HEK293 (cell line): ENCODE data around the gene FSD1.

ENCODE experiments used
- CTCF ChIP-seq: fragments of 450-650 bp; formaldehyde crosslinking; IDR thresholded peaks from 2 replicates; pipeline ENCODE4 v1.5.1; 2016; ENCODE audit warnings: missing biosample characterization, missing genetic modification characterization
- ELK4 ChIP-seq: IDR thresholded peaks from 2 replicates; pipeline ENCODE4 v1.6.1; 2011; ENCODE audit warnings: mild to moderate bottlenecking, low read depth, low read length, borderline replicate concordance
- HOXA7 ChIP-seq: sonication (generic); formaldehyde crosslinking; IDR thresholded peaks from 2 replicates; pipeline ENCODE4 v1.8.1; 2022; ENCODE audit warnings: missing genetic modification reagents, borderline replicate concordance
- PRDM1 ChIP-seq: fragments of 450-650 bp; formaldehyde crosslinking; IDR thresholded peaks from 2 replicates; pipeline ENCODE4; 2016; ENCODE audit warnings: missing biosample characterization, missing genetic modification characterization
- SCRT1 ChIP-seq: fragments of 450-650 bp; formaldehyde crosslinking; IDR thresholded peaks from 2 replicates; pipeline ENCODE4 v1.5.1; 2016; ENCODE audit warnings: missing biosample characterization, missing genetic modification characterization, borderline replicate concordance
- YY1 ChIP-seq: fragments of 450-650 bp; formaldehyde crosslinking; IDR thresholded peaks from 2 replicates; pipeline ENCODE4 v1.5.1; 2018; ENCODE audit warnings: missing biosample characterization, missing genetic modification characterization
- ZNF391 ChIP-seq: fragments of 450-650 bp; formaldehyde crosslinking; IDR thresholded peaks from 2 replicates; pipeline ENCODE4 v1.5.1; 2016; ENCODE audit warnings: low read depth, missing biosample characterization, missing genetic modification characterization, borderline replicate concordance
- ZNF530 ChIP-seq: fragments of 450-650 bp; formaldehyde crosslinking; IDR thresholded peaks from 2 replicates; pipeline ENCODE4 v1.5.1; 2016; ENCODE audit warnings: low read depth, missing biosample characterization, missing genetic modification characterization
- ZNF639 ChIP-seq: fragments of 450-650 bp; formaldehyde crosslinking; IDR thresholded peaks from 2 replicates; pipeline ENCODE4 v1.5.1; 2016; ENCODE audit warnings: missing biosample characterization, missing genetic modification characterization
- ZNF791 ChIP-seq: fragments of 450-650 bp; formaldehyde crosslinking; IDR thresholded peaks from 2 replicates; pipeline ENCODE4 v1.5.1; 2016; ENCODE audit warnings: missing biosample characterization, missing genetic modification characterization

GRCh38 chr19:4367781-4368127 lies 63.4 kb downstream of the FSD1 start:
- no peak for TF ChIP-seq CTCF (tag by site-specific recombination)
- TF ChIP-seq ZNF791 (tag by site-specific recombination) = no peak
- TF ChIP-seq ZNF639 (tag by site-specific recombination) = no peak
- no peak for TF ChIP-seq YY1 (tag by site-specific recombination)
- no peak for TF ChIP-seq HOXA7 (CRISPR knock-in tag)
- TF ChIP-seq PRDM1 = no peak
- no peak for TF ChIP-seq ZNF530
- TF ChIP-seq SCRT1 (tag by site-specific recombination) = no peak
- TF ChIP-seq ELK4 = no peak
- TF ChIP-seq ZNF391 = no peak
